ENCODE results near the gene KSR2. TPM values are rescaled to one million over a fixed set of nuclear protein-coding genes. Genes with fewer than 3 reads are reported as not detected.

The KSR2 gene
- total and polyA plus RNA-seq, 2 of the 4 experiments (the other 2 are of a cell fraction), result not detected

DNA sequence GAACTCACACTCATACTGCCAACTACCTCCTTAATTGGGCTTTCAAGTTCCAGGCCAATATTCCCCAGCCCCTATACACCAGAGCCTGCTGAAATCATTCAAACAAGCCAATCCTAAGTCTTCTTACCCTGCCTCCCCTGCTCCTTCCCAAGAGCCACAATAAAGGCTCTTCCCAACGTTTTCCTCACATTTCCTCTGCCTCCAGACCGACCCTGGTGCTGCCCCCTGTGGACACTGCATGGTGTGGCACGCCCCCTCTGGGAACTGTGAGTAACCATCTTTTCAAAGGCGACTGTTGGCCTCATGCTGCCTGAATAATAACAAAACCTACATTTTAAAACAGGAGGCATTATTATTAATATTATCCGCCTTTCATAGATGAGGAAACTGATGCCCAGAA is 495.8 kb downstream of the KSR2 start:
- Histone ChIP-seq H3K23ac (ENCODE audit: low read depth, low read length) (no peak overlapping the region), H2BK20ac (ENCODE audit: low read depth, low read length) (no peak overlapping the region), H3K14ac (replicated peaks; ENCODE audit: low read depth, low read length) (no peak overlapping the region), H4K5ac (ENCODE audit: low read depth, low read length) (no peak overlapping the region), H2AFZ (replicated peaks; ENCODE audit: low read length, poor library complexity) (no peak overlapping the region), H2AK9ac (replicated peaks; ENCODE audit: low read depth, low read length, poor library complexity) (no peak overlapping the region), H3K4me3 (ENCODE audit: insufficient read depth, low read depth, low read length) (no peak overlapping the region), H3K18ac (ENCODE audit: low read depth, low read length) (no peak overlapping the region), H3K9me1 (ENCODE audit: insufficient read depth, low read length) (no peaks in the 10 kb centered on the region), H2BK120ac (ENCODE audit: low read depth, low read length) (no peak overlapping the region), H3K27ac (ENCODE audit: insufficient read depth, low read length) (no peak overlapping the region), H4K8ac (ENCODE audit: low read depth in 2 of 2, low read length in 2 of 2) (no peak overlapping the region), H3K27me3 (ENCODE audit: control insufficient read depth, insufficient read depth, low read length) (no peaks in the 10 kb centered on the region), H3K4me1 (ENCODE audit: control insufficient read depth, insufficient read depth, low read length) (no peaks in the 10 kb centered on the region), H3K4ac (ENCODE audit: low read depth, low read length) (no peak overlapping the region), H3K4me2 (ENCODE audit: low read depth, low read length) (no peak overlapping the region), H4K20me1 (ENCODE audit: insufficient read depth, low read length) (no peaks in the 10 kb centered on the region), H3K9ac (ENCODE audit: low read depth, low read length) (no peak overlapping the region), H3K36me3 (ENCODE audit: control insufficient read depth, insufficient read depth, low read length) (no peaks in the 10 kb centered on the region), H2BK15ac (ENCODE audit: low read depth, low read length) (no peak overlapping the region), H3K56ac (ENCODE audit: extremely low read depth, insufficient read depth, low read length) (no peak overlapping the region), H2BK5ac (ENCODE audit: low read depth, low read length, poor library complexity, severe bottlenecking) (no peak overlapping the region), H2AK5ac (ENCODE audit: low read depth, low read length) (no peak overlapping the region), H3K79me1 (ENCODE audit: low read depth in 1 of 2, low read length in 2 of 2) (no peaks in the 10 kb centered on the region), H4K91ac (ENCODE audit: insufficient read depth, low read depth, low read length) (no peak overlapping the region), H3K9me3 (ENCODE audit: control insufficient read depth, insufficient read depth, low read length) (peaks cover 31% of the 10 kb centered on the region)
- ChIA-PET CTCF (no interaction called here), POLR2A (ENCODE audit: unreplicated experiment) (interaction anchor here (0.5 kb wide), 1 partner anchor 433 kb away, joined by 23 read pairs; no protein-coding TSS in a partner anchor)
- no TSS peak for BruUV-seq (replicated peaks)
- TF ChIP-seq CHD1 (IDR thresholded peaks at IDR 0.05; ENCODE audit: low read depth, low read length) (no peak), RCOR1 (IDR thresholded peaks at IDR 0.05; ENCODE audit: insufficient replicate concordance, low read length) (no peak)
- TF ChIP-seq, protein P1, sequence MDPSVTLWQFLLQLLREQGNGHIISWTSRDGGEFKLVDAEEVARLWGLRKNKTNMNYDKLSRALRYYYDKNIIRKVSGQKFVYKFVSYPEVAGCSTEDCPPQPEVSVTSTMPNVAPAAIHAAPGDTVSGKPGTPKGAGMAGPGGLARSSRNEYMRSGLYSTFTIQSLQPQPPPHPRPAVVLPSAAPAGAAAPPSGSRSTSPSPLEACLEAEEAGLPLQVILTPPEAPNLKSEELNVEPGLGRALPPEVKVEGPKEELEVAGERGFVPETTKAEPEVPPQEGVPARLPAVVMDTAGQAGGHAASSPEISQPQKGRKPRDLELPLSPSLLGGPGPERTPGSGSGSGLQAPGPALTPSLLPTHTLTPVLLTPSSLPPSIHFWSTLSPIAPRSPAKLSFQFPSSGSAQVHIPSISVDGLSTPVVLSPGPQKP (IDR thresholded peaks at IDR 0.05; ENCODE audit: borderline replicate concordance, low read depth, low read length), result no peak
- TF ChIP-seq, protein P2, sequence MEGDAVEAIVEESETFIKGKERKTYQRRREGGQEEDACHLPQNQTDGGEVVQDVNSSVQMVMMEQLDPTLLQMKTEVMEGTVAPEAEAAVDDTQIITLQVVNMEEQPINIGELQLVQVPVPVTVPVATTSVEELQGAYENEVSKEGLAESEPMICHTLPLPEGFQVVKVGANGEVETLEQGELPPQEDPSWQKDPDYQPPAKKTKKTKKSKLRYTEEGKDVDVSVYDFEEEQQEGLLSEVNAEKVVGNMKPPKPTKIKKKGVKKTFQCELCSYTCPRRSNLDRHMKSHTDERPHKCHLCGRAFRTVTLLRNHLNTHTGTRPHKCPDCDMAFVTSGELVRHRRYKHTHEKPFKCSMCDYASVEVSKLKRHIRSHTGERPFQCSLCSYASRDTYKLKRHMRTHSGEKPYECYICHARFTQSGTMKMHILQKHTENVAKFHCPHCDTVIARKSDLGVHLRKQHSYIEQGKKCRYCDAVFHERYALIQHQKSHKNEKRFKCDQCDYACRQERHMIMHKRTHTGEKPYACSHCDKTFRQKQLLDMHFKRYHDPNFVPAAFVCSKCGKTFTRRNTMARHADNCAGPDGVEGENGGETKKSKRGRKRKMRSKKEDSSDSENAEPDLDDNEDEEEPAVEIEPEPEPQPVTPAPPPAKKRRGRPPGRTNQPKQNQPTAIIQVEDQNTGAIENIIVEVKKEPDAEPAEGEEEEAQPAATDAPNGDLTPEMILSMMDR (conservative IDR thresholded peaks at IDR 0.05; ENCODE audit: low read depth, low read length), result no peak
- no CpG with 5 or more reads among the region's 5 CpGs for WGBS, 2 experiments (ENCODE audit: extremely low coverage in 2 of 2, insufficient read length in 1 of 2)
- DNase-seq (no peak), ATAC-seq (ENCODE audit: low read depth) (no peak)
- intact Hi-C loops (cut with micrococcal nuclease) (no loop called here), in situ Hi-C loops (cut with MboI; ENCODE audit: low sequenced_read_pairs) (no loop called here), dilution Hi-C loops (cut with HindIII; ENCODE audit: low sequenced_read_pairs, unreplicated experiment) (no loop called here)

Data from IMR-90 (cell line).